IPS-NIHi11 (cell line): ENCODE measurements around the gene KANK4.
"Not testable (repeated sequence)": the region's sequence is repeated elsewhere in the genome, so short reads cannot be mapped to it uniquely, and the experiment has no call there.

Source experiments
- DNase-seq: peaks from one replicate; pipeline ENCODE4 v3.0.0; 2012; ENCODE audit warnings: mixed read lengths, low spot score

KANK4 gene

DNA sequence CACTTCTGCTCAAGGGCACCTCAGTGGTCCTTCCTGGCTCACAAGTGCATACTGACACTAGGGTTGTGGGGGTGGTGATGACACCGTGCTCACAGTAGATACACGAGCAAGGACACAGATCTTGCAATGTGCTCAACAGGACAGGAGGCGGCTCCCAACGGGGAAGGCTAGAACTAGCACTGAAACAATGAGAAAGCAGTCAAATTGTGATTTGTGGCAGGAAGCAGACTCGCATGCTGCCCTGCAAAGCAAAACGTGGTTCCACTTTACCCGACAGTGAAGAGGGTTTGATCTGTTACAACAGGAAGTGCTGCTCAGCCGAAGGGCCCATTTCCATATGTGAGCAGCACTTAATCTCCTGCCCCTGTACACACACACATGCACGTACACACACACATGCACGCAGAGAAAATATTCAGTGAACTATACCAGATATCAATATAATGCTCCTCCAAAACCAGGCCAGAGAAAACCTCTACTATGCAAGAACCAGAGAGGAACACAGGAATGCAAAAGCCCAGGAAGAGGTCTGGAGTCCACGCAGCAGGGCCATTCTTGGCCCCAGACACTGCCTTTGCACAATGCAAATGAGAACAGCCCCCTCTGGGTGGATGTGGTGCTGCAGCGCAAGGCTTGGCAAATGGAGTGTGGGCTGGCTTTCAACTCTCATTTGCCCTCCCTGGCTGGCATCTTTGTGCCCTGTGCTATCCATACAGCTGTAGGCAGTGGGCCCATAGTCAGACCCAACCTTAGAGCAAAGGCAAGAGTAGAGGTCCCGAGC is 47.1 kb downstream of the KANK4 start:
- DNase-seq = peak; percentile 46

DNA sequence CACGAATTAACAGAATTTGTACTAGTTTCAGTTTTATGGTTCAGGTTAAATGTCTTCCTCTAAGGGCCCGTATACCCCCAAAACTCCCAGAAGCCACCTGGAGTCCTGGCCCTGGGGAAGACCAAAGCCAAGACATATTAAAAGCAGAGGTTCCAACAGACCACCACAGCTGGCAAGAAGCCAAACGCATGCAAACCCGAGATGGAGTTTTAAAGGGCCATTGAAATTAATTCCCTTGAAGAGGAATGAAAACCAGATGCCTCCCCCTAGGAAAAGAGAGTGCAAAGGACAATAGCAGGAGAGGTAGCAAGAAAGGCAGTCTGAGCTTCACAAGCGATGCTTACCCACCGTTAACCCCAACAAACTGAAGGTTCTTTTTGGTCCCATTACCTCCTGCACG is 48.1 kb downstream of the KANK4 start:
- DNase-seq = no peak

DNA sequence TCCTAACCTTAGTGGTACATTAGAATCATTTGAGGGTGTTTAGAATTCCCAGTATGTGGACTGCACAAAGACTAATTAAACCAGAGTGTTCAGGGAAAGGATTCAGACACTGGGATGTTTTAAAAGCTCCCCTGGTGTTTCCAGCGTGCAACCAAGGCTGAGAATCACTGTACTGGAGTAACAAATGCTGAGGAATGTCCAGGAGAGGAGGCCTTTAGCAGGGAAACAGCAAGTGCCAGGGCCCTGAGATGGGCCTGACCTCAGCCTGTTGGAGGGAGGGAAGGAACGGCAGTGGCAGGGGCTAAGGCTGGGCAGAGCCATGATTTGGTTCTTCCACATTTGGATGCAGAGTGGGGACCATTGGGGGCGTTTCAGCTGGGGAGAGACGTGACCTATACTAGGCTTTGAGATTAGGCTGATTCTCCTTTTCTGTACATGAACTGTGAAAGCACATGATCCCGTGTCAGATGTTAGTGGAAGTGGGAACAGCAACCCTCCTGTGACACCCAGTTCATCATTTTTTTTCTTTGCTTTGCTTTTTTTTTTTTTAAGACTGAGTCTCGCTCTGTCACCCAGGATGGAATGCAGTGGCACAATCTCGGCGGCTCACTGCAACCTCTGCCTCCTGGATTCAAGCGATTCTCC is 49.3 kb downstream of the KANK4 start:
- no peak for DNase-seq

DNA sequence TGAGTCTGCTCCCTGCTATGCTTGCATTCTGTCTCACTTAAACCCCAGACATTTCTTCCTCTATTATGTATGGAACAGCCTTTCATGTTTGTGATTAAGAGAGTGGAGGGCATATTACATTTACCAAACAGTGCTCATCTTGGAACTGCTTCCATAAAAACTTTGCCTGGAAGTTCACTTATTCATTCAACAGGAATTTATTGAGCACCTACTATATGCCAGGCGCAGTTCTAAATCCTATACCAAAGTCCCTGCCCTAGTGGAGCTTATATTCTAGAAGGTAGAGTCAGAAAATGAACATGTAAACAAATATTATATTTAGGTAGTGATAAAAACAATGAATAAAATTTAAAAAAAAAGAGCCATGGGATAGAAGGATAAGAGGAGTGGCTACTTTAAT is 49.8 kb downstream of the KANK4 start:
- no peak for DNase-seq

DNA sequence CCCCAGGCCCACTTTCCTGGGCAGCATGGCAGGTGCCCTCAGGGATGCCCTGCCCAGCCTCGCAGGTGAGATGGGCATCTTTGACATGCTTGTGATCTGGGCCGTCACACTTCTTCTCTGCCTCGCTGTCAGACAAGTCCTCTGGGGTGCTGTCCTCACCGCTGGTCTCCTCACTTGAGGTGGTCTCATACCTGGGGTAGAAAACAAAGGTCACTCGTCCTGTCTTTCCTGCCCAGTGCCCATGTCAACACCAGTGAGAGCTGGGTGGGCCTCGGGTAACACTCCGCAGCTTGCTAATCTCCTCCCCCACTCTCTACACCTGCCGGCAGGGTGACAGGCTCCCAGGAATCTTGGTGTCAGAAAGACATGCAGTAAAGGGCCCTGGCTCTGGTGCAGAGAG is 50.9 kb downstream of the KANK4 start:
- DNase-seq = no peak

DNA sequence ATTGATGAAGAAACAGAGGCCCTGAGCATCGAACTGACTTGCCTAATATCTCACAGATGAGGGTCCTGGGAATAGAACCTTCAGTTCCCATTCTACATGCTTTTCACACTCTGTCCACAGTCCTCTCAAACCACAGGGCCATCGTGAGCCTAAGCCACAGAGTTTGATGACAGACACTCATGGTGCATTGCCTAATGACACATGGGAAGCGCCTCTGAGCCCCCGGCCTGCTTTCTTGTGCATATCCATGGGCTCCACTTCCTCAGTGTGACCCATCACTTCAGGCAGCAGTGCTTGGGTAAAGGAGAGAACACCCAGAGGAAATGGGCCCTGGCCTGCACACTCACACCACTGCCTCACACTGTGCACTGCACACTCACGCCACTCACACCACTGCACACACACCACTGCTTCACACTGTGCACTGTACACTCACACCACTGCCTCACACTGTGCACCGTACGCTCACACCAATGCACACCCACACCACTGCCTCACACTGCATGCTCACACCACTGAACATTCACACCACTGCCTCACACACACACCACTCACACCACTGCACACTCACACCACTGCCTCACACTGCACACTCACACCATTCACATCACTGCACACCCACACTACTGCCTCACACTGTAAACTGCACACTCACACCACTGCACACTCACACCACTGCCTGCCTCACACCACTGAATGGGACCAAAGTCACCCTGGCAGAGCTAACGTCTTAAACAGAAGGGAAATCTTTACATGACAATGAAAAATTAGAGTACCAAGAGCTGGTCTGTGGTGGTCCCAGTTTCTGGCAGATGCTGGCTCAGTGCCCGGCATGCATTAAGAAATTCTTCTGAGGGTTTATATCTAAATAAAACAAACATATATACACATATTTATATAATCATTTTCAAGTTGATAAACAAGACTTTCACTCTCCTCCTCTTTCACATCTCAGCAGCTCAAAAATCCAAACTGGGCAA is 53.0 kb downstream of the KANK4 start:
- DNase-seq = no peak

DNA sequence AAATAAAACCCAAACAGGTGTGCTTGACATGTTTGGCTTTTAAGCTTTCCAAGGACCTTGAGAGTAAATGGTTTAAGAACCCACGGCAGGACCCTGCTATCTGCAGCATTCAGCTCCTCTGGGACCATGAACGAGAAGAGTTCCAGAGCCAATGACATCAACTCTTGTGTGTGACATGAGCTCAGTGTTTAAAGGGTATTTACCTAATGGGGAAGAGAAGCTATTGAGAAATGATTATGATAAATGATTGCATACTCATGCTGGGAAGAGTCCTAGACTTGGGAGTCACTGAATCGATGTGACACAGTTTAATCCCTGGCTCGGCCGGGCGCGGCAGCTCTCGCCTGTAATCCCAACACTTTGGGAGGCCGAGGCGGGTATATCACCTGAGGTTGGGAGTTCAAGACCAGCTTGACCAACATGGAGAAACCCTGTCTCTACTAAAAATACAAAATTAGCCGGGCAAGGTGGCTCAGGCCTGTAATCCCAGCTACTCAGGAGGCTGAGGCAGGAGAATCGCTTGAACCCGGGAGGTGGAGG is 55.4 kb downstream of the KANK4 start:
- no peak for DNase-seq

DNA sequence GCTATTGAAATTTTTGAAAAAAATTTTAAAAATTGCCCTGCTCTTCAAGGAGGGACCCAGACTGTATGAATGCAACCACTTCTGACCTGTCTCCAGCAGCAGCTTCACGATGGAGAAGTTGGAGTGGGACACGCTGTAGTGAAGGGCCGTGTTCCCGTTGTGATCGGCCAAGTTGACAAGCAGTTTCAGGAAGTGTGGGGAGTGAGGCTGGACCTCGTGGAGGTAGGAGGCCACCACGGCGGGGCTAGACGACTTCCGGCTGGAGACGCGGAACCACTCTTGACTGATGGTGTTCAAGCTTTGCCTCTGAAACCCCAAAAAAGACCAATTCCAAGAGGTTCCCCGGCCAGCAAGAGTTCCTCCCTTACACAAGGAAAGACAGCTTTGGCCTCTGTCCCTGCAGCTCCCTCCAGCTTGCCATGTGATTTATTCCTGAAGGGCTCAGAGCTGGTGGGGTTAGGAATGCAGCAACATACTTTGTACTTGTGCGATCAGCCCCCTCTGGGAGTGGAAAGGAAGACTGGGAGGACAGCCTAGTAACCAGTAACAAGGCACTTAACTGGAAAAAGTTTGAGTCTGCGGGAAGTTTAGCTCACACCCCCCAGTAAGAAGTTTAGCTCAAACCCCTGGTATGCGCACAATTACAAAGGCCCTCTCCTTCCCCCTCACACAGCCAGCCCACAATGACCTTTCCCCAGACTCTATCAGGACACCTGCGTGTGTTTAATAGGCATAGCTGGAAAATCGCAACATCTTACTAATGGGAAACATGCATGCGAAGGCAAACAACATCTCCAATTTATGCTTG is 56.0 kb downstream of the KANK4 start:
- DNase-seq = peak; percentile 52

DNA sequence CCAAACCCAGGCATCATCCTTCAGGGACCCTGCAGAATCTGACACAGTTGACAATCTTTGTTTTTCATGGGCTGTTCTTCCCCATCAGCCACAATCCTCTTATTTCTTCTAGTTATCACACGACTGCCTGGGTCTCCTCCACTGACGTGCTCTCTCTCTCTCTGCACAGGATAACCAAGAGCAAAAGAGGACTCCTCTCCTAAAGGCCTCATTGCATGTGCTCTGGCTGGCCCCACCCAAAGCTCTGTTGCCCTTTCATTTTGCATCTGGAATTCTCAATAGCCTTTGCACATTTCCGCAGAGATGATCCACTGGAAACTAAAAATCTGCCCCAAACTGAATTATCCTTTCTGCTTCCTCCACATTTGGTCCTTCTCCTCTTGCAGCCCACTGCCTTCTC is 58.5 kb downstream of the KANK4 start:
- DNase-seq = no peak

DNA sequence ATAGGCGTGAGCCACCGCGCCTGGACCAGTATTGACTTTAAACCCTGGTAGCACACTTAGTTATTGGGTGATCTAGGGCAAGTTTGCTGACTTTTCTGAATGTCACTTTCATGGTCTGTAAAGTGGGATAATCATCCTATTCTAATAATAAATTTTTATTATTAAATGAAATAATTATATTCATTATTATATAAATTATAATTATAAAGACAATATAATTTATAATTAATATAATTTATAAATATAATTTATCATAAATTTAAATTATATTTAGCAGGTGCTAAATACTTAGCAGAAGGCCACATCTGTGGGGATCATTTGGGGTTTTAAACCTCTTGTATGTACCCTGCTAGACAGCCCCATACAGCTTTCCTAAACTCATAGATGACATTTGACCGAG is 59.7 kb downstream of the KANK4 start:
- DNase-seq = no peak

DNA sequence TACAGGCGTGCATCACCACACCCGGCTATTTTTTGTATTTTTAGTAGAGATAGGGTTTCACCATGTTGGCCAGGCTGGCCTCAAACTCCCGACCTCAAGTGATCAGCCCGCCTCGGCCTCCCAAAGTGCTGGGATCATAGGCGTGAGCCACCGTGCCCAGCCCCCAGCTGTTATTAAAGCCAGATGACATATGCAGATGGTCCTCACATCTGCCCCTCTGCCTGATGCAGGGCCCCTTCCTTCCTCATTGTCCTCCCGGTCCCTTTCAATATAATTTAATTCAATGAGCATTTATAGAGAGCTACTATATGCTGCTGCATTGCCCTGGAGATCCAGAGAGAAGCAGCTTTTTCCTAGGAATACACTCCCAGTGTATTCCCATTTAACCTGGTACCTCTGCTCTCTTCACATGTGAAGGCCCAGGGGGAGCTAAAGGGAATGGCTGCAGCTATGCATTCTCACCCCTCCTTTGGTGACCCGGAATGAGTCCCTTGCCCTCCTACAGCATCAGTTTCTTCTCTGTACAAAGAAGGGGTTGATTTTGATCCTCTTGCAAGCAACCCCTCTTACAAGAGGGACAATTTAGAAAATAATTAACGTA is 69.0 kb downstream of the KANK4 start:
- no peak for DNase-seq

DNA sequence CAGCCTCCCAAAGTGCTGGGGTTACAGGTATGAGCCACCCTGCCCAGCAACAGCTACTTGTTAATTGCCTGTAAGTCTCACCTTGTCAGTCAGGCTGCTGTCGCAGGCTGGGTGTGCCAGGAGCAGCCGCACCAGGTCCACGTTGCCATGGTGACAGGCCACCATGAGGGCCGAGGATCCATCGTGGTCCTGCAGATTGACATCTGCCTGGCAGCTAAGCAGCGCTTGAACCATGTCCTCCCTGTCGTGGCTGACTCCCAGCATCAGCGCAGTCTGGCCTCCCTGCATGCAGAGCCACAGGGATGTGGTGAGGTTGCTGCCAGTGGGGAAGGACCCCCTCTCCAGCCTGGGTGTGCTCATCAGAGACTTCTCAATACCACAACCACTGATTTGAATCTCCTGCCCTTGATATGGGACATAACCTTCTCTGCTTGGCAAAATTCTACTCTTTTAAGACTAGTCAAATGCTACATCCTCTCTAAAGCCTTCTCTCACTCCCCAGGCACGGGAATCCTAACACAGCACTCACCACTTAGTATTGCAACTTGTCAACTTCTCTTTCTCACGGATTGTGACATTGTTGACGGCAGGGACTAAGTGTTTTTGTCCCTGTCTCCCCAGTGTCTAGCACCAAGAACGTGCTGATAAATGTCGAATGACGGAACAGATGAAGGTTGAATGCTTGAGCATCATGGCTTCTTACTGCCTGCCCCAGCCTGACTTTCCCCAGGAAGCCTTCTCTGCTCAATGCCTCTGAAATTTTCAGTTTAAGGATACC is 71.7 kb downstream of the KANK4 start:
- DNase-seq = peak; percentile 47

DNA sequence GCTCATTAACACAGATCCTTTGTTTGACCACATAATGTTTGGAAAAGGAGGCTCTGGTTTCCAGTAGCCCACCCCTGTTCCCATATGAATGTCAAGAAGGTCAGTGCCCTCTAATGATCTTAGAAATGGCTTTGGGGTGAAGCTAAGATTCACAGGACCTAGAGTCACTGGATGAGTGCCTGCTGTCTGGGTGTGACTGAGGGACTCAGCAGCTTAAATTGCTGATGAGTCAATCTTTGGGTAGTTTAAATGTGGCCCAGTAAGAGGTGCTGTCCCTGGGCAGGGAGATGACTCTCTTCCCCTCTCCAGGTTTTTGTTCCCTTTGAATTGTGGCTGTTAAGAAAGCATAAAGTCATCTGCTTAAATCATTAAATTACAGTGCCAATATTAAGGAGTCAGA is 74.0 kb downstream of the KANK4 start:
- DNase-seq = no peak

DNA sequence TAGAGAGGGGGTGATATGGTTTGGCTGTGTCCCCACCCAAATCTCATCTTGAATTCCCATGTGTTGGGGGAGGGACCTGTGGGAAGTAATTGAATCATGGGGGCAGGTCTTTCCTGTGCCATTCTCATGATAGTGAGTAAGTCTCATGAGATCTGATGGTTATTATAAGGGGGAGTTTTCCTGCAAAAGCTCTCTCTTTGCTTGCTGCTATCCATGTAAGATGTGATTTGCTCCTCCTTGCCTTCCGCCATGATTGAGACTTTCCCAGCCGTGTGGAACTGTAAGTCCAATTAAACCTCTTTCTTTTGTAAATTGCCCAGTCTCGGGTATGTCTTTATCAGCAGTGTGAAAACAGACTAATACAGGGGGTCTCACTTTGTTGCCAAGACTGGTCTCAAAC is 74.9 kb downstream of the KANK4 start:
- DNase-seq = not testable (repeated sequence)

DNA sequence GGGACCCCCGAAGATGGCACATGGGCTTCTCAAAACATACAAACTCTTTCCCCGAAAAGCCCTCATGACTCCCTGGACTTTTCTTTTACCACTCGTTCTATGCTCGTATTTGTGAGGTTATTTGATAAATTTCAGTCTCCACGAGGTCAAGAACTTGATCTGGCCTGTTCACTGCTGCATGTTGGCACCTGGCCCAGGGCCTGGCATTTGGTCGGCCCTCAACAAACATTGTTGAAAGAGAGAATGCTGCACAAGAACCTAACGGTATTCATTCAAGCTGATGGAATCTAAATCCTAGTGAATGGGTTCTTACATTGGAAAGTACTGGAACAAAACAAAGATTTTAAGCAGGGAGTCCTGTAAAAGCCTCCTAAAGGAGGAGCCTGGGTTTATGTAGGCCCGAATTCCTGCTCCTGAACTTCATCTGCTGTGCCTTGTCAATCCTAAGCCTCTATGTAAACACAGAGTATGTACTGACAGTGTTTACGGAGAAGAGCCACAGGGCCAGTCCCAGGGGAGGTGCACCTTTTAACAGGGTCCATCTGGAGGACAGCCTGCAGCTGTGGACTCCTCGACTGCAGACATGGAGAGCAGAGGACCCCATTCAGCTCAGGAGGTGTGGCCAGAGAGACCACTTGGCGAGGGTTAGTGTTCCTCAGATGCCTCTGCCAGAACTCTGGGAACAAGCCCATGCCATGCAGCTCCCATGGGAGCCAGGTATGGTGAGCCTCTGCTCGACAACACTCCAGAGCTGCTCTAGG is 77.7 kb downstream of the KANK4 start:
- DNase-seq = no peak

DNA sequence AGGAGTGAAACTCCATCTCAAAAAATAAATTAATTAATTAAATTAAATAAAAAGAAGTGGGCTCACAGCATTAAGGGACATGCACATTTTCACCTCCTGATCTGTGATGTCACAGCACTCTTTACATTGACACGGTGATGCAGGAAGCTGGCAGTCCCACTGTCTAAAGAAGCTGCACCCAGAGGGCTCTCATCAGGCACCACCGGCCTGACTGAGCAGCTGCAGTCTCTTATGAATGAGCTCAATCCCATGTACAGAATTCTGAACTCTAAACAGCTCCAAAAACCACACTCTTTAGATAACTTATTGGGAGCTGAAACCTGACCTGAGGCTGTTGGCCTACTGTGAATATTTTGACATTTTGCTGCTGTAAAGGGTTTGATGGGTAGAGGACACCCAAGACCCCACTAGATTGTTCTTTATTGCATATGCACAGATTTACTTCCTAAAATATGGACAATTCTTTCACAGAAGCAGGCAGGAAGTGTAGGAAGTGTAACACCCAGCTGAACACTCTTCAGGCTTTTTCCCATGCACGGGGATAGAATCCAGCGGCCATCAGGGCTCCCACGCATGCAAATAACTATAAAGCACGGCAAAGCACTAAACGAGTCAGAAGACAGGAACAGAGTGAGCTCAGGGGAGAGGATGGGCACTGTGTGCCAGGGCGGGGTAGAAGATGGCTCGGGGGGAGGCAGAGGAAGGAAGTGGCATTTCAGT is 78.4 kb downstream of the KANK4 start:
- no peak for DNase-seq

DNA sequence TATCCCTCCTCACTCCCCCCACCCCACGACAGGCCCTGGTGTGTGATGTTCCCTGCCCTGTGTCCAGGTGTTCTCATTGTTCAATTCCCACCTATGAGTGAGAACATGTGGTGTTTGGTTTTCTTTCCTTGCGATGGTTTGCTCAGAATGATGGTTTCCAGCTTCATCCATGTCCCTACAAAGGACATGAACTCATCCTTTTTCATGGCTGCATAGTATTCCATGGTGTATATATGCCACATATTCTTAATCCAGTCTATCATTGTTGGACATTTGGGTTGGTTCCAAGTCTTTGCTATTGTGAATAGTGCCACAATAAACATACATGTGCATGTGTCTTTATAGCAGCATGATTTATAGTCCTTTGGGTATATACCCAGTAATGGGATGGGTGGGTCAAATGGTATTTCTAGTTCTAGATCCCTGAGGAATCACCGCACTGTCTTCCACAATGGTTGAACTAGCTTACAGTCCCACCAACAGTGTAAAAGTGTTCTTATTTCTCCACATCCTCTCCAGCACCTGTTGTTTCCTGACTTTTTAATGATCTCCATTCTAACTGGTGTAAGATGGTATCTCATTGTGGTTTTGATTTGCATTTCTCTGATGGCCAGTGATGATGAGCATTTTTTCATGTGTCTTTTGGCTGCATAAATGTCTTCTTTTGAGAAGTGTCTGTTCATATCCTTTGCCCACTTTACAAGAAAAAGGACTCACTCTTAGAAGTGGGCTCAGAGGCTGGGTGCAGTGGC is 79.4 kb downstream of the KANK4 start:
- not testable (repeated sequence) for DNase-seq

DNA sequence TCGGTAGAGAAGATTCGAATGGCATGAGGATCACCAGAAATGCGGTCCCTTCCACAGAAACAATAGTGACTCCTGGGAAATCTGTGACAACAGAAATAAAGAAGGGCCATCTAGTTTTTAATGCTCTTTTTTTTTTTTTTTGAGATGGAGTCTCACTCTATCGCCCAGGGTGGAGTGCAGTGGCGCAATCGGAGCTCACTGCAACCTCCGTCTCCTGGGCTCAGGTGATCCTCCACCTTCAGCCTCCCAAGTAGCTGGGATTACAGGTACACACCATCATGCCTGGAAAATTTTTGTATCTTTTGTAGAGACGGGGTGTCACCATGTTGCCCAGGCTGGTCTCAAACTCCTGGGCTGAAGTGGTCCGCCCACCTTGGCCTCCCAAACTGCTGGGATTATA is 80.7 kb downstream of the KANK4 start:
- DNase-seq = no peak
